ENCODE data around the gene CCDC154. TPM values are rescaled to one million over a fixed set of nuclear protein-coding genes. Genes with fewer than 3 reads are reported as not detected.

The CCDC154 gene
- total RNA-seq, 1 donor from 2014 or later: 0.49 TPM

Other genes starting within 250 kb of the CCDC154 start
- gene TPSG1, start 219.3 kb downstream of the CCDC154 start, total RNA-seq: not detected
- 3.9 TPM for gene TPSB2, start 214.4 kb downstream of the CCDC154 start, total RNA-seq
- 11.6 TPM for gene TPSAB1, start 203.9 kb downstream of the CCDC154 start, total RNA-seq
- gene TPSD1, start 188.5 kb downstream of the CCDC154 start, total RNA-seq: 1.3 TPM
- gene UBE2I, start 134.9 kb downstream of the CCDC154 start, total RNA-seq: 44.5 TPM
- gene BAIAP3, start 110.9 kb downstream of the CCDC154 start, total RNA-seq: 1.2 TPM
- 24.6 TPM for gene TSR3, start 92.7 kb downstream of the CCDC154 start, total RNA-seq
- gene GNPTG, start 92.6 kb downstream of the CCDC154 start, total RNA-seq: 24.6 TPM
- 9.8 TPM for gene UNKL, start 29.9 kb downstream of the CCDC154 start, total RNA-seq
- gene UQCC4, start 23.8 kb downstream of the CCDC154 start, total RNA-seq: 8.1 TPM
- not detected for gene PERCC1, start 13.5 kb downstream of the CCDC154 start, total RNA-seq
- 34.8 TPM for gene CLCN7, start 30.5 kb upstream of the CCDC154 start, total RNA-seq
- 0.10 TPM for gene PTX4, start 44.4 kb upstream of the CCDC154 start, total RNA-seq
- gene TELO2, start 48.8 kb upstream of the CCDC154 start, total RNA-seq: 19.4 TPM
- 6.2 TPM for gene TMEM204, start 89.1 kb upstream of the CCDC154 start, total RNA-seq
- 15.9 TPM for gene IFT140, start 167.5 kb upstream of the CCDC154 start, total RNA-seq
- 11.3 TPM for gene CRAMP1, start 167.8 kb upstream of the CCDC154 start, total RNA-seq
- gene JPT2, start 233.7 kb upstream of the CCDC154 start, total RNA-seq: 26.9 TPM

Data from skin of body (tissue), 1 donor.